ENCODE results near the gene SORCS1. TPM values are rescaled to one million over a fixed set of nuclear protein-coding genes. Genes with fewer than 3 reads are reported as not detected.

SORCS1 gene
- total and polyA plus RNA-seq, 8 donors: 0.46 to 2.6 (median 1.6) TPM

GRCh38 chr10:106757521-106757920 lies 407.0 kb downstream of the SORCS1 start:
- DNase-seq (no peak), ATAC-seq (no peak), FAIRE-seq (no peak)
- intact Hi-C loops (cut with DNase I): no loop called here
- Histone ChIP-seq H3K4me3 (no peak overlapping the region), H3K27me3 (no peaks in the 10 kb centered on the region), H3K9me3 (no peaks in the 10 kb centered on the region), H3K36me3 (no peaks in the 10 kb centered on the region), H3K27ac (no peak overlapping the region), H3K4me1 (no peaks in the 10 kb centered on the region)
- TF ChIP-seq, protein P1, sequence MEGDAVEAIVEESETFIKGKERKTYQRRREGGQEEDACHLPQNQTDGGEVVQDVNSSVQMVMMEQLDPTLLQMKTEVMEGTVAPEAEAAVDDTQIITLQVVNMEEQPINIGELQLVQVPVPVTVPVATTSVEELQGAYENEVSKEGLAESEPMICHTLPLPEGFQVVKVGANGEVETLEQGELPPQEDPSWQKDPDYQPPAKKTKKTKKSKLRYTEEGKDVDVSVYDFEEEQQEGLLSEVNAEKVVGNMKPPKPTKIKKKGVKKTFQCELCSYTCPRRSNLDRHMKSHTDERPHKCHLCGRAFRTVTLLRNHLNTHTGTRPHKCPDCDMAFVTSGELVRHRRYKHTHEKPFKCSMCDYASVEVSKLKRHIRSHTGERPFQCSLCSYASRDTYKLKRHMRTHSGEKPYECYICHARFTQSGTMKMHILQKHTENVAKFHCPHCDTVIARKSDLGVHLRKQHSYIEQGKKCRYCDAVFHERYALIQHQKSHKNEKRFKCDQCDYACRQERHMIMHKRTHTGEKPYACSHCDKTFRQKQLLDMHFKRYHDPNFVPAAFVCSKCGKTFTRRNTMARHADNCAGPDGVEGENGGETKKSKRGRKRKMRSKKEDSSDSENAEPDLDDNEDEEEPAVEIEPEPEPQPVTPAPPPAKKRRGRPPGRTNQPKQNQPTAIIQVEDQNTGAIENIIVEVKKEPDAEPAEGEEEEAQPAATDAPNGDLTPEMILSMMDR (IDR thresholded peaks at IDR 0.05): no peak
- 54 to 56% methylated on average over 3 of the region's 3 CpGs for WGBS, 2 donors

GRCh38 chr10:106751091-106751490 lies 413.4 kb downstream of the SORCS1 start:
- TF ChIP-seq, protein P1 (IDR thresholded peaks at IDR 0.05): no peak
- Histone ChIP-seq H3K27me3 (no peaks in the 10 kb centered on the region), H3K9me3 (no peaks in the 10 kb centered on the region), H3K27ac (no peak overlapping the region), H3K4me1 (no peaks in the 10 kb centered on the region), H3K4me3 (no peak overlapping the region), H3K36me3 (no peaks in the 10 kb centered on the region)
- no peak for DNase-seq
- no peak for ATAC-seq
- intact Hi-C loops (cut with DNase I): no loop called here
- 66 to 82% methylated on average over 5 of the region's 5 CpGs for WGBS, 2 donors
- no peak for FAIRE-seq

GRCh38 chr10:106746868-106747267 lies 417.6 kb downstream of the SORCS1 start:
- Histone ChIP-seq H3K27me3 (no peaks in the 10 kb centered on the region), H3K9me3 (no peaks in the 10 kb centered on the region), H3K27ac (no peak overlapping the region), H3K4me1 (no peaks in the 10 kb centered on the region), H3K4me3 (no peak overlapping the region), H3K36me3 (no peaks in the 10 kb centered on the region)
- intact Hi-C loops (cut with DNase I): no loop called here
- DNase-seq: no peak
- no peak for ATAC-seq
- 58 to 77% methylated on average over 1 of the region's 1 CpG for WGBS, 2 donors
- TF ChIP-seq, protein P1 (IDR thresholded peaks at IDR 0.05): no peak
- FAIRE-seq: no peak

DNA sequence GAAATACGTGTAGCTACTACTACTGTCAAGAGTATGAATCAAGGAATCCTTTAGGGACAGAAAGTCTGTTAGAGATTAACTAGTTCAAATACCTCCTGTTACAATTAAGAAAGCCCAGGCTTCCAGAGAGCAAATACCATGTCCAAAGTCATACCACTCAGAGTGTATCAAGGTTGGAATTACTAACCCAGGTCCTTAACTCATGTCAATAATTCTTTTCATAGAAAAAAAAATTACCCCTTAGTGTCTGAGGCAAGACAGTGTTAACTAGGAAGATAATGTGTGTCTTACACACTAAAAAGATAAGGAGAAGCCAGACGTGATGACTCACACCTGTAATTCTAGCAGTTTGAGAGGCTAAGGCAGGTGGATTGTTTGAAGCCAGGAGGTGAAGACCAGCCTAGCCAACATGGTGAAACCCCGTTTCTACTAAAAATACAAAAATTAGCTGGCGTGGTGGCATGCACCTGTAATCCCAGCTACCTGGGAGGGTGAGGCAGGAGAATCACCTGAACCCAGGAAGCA lies 423.4 kb downstream of the SORCS1 start:
- 32 to 36% methylated on average over 4 of the region's 4 CpGs for WGBS, 2 donors
- FAIRE-seq: no peak

DNA sequence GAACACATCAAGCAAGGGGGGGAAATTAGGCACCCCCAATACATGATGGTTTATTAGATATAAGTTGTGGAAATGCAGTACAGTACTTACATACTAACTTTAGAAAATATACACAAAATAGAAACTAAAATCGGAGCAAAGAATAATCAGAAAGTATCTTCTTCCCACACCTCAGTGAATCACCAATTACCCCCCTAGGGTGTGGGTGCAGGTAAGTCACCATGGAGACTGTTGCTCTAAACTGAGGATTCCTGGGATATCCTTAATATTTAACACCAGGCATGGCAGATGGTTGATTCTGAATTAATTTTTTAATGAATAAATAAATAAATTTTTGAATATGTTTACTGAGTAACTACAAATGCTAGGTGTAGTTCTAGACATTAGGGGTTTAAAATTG lies 424.4 kb downstream of the SORCS1 start:
- no peaks in the 10 kb centered on the region for H3K36me3 ChIP-seq
- no peaks in the 10 kb centered on the region for H3K9me3 ChIP-seq
- DNase-seq: no peak
- 50 to 77% methylated on average over 1 of the region's 1 CpG for WGBS, 2 donors
- ATAC-seq: no peak
- no peaks in the 10 kb centered on the region for H3K4me1 ChIP-seq
- no peak overlapping the region for H3K27ac ChIP-seq
- no peak overlapping the region for H3K4me3 ChIP-seq
- no peaks in the 10 kb centered on the region for H3K27me3 ChIP-seq
- FAIRE-seq: no peak
- intact Hi-C loops (cut with DNase I): no loop called here
- TF ChIP-seq, protein P1 (IDR thresholded peaks at IDR 0.05): no peak

More for the DNA sequence above, 423.4 kb downstream of the SORCS1 start:
- intact Hi-C loops (cut with DNase I): no loop called here
- Histone ChIP-seq H3K27ac (no peak overlapping the region), H3K36me3 (no peaks in the 10 kb centered on the region), H3K27me3 (no peaks in the 10 kb centered on the region), H3K9me3 (no peaks in the 10 kb centered on the region), H3K4me1 (no peaks in the 10 kb centered on the region), H3K4me3 (no peak overlapping the region)
- TF ChIP-seq, protein P1 (IDR thresholded peaks at IDR 0.05): no peak
- DNase-seq: no peak
- ATAC-seq: no peak

All from pancreas (tissue), 10 donors.